Ishikawa (cell line): ENCODE data around the gene ASPG.

Experiments
- CEBPB ChIP-seq: IDR thresholded peaks from 2 replicates; pipeline ENCODE4 v1.6.1; 2012
- CREB1 ChIP-seq: IDR thresholded peaks from 2 replicates; pipeline ENCODE4 v1.6.1; 2012; ENCODE audit warnings: low read depth
- EGR1 ChIP-seq: IDR thresholded peaks from 2 replicates; pipeline ENCODE4 v1.6.1; 2012
- EP300 ChIP-seq: IDR thresholded peaks from 2 replicates; pipeline ENCODE4 v1.6.1; 2012; ENCODE audit warnings: borderline replicate concordance
- FOXM1 ChIP-seq: IDR thresholded peaks from 2 replicates; pipeline ENCODE4 v1.6.1; 2012; ENCODE audit warnings: low read depth, borderline replicate concordance
- NFIC ChIP-seq: IDR thresholded peaks from 2 replicates; pipeline ENCODE4 v1.6.1; 2012
- RAD21 ChIP-seq: IDR thresholded peaks from 2 replicates; pipeline ENCODE4 v1.6.1; 2012; ENCODE audit warnings: low read depth
- TAF1 ChIP-seq: IDR thresholded peaks from 2 replicates; pipeline ENCODE4 v1.6.1; 2012; ENCODE audit warnings: low read depth, mild to moderate bottlenecking
- TCF12 ChIP-seq: IDR thresholded peaks from 2 replicates; pipeline ENCODE4 v1.6.1; 2012; ENCODE audit warnings: low read depth
- TEAD4 ChIP-seq: IDR thresholded peaks from 2 replicates; pipeline ENCODE4 v1.6.1; 2012
- YY1 ChIP-seq: IDR thresholded peaks from 2 replicates; pipeline ENCODE4 v1.6.1; 2012; ENCODE audit warnings: low read depth
- ZBTB7A ChIP-seq: IDR thresholded peaks from 2 replicates; pipeline ENCODE4 v1.6.1; 2012; ENCODE audit warnings: low read depth
- TF ChIP-seq, protein P1 (sequence below): IDR thresholded peaks from 2 replicates; pipeline ENCODE4 v1.6.1; 2012
- TF ChIP-seq, protein P2 (sequence below): IDR thresholded peaks from 2 replicates; pipeline ENCODE4 v1.6.1; 2012
- TF ChIP-seq, protein P3 (sequence below): IDR thresholded peaks from 2 replicates; pipeline ENCODE4 v1.6.1; 2012; ENCODE audit warnings: low read depth, mild to moderate bottlenecking

Gene ASPG

DNA sequence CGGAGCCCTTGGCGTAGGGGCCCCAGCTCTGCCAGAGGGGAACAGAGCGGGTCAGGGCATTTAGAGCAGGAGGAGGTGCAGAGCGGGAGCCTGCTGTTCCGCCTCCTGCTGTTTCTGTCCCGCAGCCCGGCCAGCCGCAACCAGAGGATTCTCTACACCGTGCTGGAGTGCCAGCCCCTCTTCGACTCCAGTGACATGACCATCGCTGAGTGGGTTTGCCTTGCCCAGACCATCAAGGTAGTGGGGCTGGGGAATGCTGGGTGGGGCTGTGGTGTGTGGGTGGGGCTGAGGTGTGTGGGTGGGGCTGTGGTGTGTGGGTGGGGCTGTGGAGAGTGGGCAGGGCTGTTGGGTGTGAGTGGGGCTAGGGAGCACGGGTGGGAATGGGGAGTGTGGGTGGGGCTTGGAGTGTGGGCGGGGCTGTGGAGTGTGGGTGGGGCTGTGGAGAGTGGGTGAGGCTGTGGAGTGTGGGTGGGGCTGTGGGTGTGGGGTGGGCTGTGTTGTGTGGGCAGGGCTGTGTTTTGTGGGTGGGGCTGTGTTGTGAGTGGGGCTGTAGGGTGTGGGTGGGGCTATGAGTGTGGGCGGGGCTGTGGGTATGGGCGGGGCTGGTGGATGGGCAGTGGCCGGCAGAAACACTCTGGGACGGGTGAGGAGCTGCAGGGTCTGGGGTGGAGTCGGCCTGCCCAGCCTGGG, 8.0 kb downstream of the ASPG start:
- no peak for TF ChIP-seq YY1
- TF ChIP-seq, protein P1, sequence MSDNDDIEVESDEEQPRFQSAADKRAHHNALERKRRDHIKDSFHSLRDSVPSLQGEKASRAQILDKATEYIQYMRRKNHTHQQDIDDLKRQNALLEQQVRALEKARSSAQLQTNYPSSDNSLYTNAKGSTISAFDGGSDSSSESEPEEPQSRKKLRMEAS, result no peak
- TF ChIP-seq TEAD4, result no peak
- TF ChIP-seq CREB1, result no peak
- no peak for TF ChIP-seq NFIC
- TF ChIP-seq EGR1, result no peak
- TF ChIP-seq EP300, result no peak
- TF ChIP-seq CEBPB, result no peak
- TF ChIP-seq, protein P2, sequence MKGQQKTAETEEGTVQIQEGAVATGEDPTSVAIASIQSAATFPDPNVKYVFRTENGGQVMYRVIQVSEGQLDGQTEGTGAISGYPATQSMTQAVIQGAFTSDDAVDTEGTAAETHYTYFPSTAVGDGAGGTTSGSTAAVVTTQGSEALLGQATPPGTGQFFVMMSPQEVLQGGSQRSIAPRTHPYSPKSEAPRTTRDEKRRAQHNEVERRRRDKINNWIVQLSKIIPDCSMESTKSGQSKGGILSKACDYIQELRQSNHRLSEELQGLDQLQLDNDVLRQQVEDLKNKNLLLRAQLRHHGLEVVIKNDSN, result no peak
- no peak for TF ChIP-seq TCF12
- TF ChIP-seq FOXM1, result no peak
- no peak for TF ChIP-seq TAF1

DNA sequence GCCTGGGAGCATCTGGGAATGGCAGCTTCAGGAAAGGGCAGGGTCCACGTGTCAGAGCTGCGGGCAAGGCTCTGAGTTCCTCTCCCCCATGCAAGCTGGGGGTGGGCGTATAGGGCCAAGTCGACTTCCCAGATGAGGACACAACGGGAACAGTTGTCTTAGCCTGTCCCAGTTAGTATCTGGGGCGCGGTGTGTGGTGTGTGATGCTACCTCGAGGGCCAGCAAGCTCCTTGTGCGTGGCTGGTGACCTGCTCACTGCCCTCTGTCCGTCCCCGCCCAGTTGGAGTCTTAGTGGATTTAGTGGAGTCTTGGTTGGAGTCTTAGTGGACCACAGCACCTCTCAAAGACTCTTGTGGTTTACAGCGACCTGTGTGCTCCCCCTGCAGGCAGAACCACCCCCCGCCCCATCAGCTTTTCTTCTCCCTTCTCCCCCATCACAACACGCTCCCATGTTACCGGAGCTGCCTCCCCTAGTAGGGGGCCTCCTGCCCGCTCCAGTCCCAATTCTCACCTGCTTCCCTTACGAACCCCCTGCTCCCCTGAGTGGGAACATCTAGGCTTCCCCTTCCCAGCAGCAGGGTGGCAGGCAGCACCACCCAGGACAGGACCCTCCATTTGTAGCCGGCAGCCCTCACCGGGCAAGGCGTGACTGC, 8.7 kb downstream of the ASPG start:
- TF ChIP-seq ZBTB7A (no peak), YY1 (no peak), FOXM1 (no peak), CREB1 (no peak), EP300 (no peak), TAF1 (no peak), TCF12 (no peak), RAD21 (no peak), NFIC (no peak), TEAD4 (no peak), CEBPB (no peak)
- TF ChIP-seq, protein P3, sequence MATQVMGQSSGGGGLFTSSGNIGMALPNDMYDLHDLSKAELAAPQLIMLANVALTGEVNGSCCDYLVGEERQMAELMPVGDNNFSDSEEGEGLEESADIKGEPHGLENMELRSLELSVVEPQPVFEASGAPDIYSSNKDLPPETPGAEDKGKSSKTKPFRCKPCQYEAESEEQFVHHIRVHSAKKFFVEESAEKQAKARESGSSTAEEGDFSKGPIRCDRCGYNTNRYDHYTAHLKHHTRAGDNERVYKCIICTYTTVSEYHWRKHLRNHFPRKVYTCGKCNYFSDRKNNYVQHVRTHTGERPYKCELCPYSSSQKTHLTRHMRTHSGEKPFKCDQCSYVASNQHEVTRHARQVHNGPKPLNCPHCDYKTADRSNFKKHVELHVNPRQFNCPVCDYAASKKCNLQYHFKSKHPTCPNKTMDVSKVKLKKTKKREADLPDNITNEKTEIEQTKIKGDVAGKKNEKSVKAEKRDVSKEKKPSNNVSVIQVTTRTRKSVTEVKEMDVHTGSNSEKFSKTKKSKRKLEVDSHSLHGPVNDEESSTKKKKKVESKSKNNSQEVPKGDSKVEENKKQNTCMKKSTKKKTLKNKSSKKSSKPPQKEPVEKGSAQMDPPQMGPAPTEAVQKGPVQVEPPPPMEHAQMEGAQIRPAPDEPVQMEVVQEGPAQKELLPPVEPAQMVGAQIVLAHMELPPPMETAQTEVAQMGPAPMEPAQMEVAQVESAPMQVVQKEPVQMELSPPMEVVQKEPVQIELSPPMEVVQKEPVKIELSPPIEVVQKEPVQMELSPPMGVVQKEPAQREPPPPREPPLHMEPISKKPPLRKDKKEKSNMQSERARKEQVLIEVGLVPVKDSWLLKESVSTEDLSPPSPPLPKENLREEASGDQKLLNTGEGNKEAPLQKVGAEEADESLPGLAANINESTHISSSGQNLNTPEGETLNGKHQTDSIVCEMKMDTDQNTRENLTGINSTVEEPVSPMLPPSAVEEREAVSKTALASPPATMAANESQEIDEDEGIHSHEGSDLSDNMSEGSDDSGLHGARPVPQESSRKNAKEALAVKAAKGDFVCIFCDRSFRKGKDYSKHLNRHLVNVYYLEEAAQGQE, result no peak
- TF ChIP-seq, protein P1, result no peak
- TF ChIP-seq, protein P2, result no peak

DNA sequence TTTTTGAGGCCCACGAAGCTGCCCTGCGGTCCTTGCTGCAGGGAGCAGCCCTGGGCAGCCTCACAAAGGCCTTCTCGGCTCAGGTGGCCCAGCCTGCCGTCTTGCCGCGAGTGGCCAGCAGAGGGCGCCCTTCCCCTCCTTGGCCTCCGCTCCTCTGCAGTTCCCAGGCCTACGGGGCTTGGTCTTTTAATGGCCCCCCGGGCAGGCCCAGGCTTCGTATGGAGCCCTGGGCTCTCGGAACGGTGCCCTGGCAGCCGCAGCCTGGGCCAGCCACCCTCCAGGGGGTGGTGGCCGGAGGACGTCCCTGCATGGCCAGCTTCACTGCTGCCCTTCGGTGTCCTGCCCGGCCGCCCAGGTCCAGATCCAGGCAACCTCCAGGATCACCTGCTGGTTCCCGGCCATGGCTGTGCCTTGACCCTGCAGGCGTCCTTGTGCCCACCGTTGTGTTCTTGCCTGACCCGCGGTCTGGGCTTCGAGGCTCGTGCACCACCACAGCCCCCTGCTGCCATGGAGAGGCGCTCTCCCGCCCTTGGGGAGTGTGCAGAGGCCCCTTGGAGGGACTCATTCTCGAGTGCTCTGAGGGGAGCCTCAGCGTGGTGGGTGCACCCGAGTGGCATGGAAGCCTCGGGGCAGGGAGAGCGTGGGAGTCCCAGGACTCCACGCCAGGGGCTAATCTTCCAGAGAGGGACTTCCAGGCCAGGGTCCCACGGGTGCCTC, 9.4 kb downstream of the ASPG start:
- TF ChIP-seq TEAD4 (no peak), RAD21 (peak; percentile 75)

DNA sequence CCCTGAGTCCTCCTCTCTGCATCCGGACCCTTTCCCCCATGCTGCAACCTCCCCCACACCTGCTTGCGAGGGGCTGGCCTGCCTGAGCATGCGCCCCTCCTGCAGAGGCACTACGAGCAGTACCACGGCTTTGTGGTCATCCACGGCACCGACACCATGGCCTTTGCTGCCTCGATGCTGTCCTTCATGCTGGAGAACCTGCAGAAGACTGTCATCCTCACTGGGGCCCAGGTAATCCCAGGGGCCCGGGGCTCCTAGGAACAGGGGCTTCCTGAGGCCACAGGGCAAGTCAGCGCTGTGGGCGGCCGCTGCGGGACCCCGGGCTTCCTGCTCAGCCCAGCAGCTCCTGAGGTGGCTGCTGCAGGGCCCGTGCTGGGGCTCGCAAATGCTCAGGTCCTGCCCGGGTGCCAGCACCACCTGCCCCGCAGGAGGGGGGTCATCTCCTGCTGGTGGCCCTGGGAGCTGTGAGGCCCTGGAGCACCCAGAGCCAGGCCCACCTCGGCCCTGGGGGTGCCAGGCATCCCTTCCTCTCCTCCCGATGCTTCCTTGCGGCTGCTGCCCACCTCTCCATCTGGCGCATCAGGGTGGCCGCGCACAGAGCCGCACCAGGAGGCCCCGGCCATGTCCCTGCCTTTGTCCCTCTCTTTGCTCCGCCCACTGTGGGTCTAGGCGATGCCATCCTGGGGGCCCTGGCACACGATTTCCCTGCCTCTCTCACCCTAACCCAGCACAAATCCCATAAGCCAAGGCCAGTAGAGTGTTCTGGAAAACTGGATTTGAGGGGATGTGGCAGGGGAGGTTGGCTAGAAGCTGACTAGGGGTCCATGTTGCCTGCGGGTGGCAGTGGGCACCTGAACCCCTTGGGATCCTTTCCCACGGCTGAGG, 10.2 kb downstream of the ASPG start:
- TF ChIP-seq ZBTB7A (no peak), EGR1 (no peak), CREB1 (no peak), EP300 (no peak), FOXM1 (no peak), TEAD4 (no peak), YY1 (no peak), NFIC (no peak), CEBPB (no peak), TAF1 (no peak), RAD21 (no peak), TCF12 (no peak)
- TF ChIP-seq, protein P1, result no peak
- TF ChIP-seq, protein P3, result no peak
- TF ChIP-seq, protein P2, result no peak
